Liver (tissue), 3 donors: ENCODE results near the gene PKP1.

ENCODE experiments used
- FOXA1 ChIP-seq: IDR thresholded peaks from 2 replicates; pipeline ENCODE4 v1.6.1; 2016; ENCODE audit warnings: antibody characterized with exemption
- GABPA ChIP-seq, 2 donors: IDR thresholded peaks in 1 of 2; conservative IDR thresholded peaks in 1 of 2; 2 replicates each; pipeline ENCODE4 v1.6.1; 2016; ENCODE audit warnings: antibody characterized with exemption in 2 of 2, mild to moderate bottlenecking in 1 of 2, moderate library complexity in 1 of 2
- HNF4A ChIP-seq, 2 donors: conservative IDR thresholded peaks; 2 replicates each; pipeline ENCODE4 v1.6.1; 2016; ENCODE audit warnings: antibody characterized with exemption in 2 of 2, mild to moderate bottlenecking in 2 of 2
- JUND ChIP-seq, 2 donors: IDR thresholded peaks; 2 replicates each; pipeline ENCODE4 v1.6.1; 2016; ENCODE audit warnings: antibody characterized with exemption in 2 of 2
- RAD21 ChIP-seq, 2 donors: IDR thresholded peaks; 2 replicates each; pipeline ENCODE4 v1.6.1; 2016; ENCODE audit warnings: antibody characterized with exemption in 2 of 2, mild to moderate bottlenecking in 2 of 2
- RXRA ChIP-seq, 2 donors: IDR thresholded peaks; 2 replicates each; pipeline ENCODE4 v1.6.1; 2017 to 2018; ENCODE audit warnings: antibody characterized with exemption in 2 of 2, mild to moderate bottlenecking in 1 of 2
- SP1 ChIP-seq: IDR thresholded peaks from 2 replicates; pipeline ENCODE4 v1.6.1; 2018; ENCODE audit warnings: antibody characterized with exemption, mild to moderate bottlenecking
- YY1 ChIP-seq: IDR thresholded peaks from 2 replicates; pipeline ENCODE4 v1.6.1; 2016; ENCODE audit warnings: antibody characterized with exemption, mild to moderate bottlenecking
- TF ChIP-seq, protein P1 (sequence below): fragments of 150-350 bp; IDR thresholded peaks from 2 replicates; pipeline ENCODE4 v1.5.1; 2017; ENCODE audit warnings: improper control_type of control experiment, low read depth, low read length; ENCODE audit not compliant: missing input control
- TF ChIP-seq, protein P2 (sequence below): IDR thresholded peaks from 2 replicates; pipeline ENCODE4 v1.6.1; 2016; ENCODE audit warnings: antibody characterized with exemption, mild to moderate bottlenecking
- TF ChIP-seq, protein P3 (sequence below): IDR thresholded peaks from 2 replicates; pipeline ENCODE4 v1.6.1; 2016; ENCODE audit warnings: antibody characterized with exemption
- donor health status: healthy.
- donor health status: healthy.

DNA sequence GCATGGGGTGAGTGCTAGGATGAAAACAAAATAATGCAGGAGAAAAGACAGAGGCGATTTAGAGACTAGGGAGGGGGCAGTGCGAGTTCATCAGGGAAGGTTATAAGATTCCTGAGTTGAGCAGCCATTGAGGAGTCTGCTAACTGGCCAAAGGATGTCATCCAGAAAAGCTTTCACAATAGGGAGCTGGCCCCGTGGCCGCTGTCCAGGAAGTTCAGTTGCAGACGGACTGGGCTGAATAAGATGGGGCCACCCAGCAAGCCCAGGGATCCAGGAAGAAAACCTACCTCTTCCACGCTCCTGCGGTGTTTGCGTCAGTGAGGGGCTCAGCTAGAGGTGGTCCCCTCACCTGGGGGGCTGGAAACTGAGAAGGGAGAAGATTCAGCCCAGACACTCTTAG, 4.0 kb upstream of the PKP1 start:
- TF ChIP-seq, protein P1, sequence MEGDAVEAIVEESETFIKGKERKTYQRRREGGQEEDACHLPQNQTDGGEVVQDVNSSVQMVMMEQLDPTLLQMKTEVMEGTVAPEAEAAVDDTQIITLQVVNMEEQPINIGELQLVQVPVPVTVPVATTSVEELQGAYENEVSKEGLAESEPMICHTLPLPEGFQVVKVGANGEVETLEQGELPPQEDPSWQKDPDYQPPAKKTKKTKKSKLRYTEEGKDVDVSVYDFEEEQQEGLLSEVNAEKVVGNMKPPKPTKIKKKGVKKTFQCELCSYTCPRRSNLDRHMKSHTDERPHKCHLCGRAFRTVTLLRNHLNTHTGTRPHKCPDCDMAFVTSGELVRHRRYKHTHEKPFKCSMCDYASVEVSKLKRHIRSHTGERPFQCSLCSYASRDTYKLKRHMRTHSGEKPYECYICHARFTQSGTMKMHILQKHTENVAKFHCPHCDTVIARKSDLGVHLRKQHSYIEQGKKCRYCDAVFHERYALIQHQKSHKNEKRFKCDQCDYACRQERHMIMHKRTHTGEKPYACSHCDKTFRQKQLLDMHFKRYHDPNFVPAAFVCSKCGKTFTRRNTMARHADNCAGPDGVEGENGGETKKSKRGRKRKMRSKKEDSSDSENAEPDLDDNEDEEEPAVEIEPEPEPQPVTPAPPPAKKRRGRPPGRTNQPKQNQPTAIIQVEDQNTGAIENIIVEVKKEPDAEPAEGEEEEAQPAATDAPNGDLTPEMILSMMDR, result no peak
- TF ChIP-seq RAD21 (IDR thresholded peaks at IDR 0.05) (no peak), YY1 (no peak), SP1 (no peak), FOXA1 (no peak), HNF4A (conservative IDR thresholded peaks at IDR 0.05) (no peak), RXRA (IDR thresholded peaks at IDR 0.05) (no peak), JUND (IDR thresholded peaks at IDR 0.05) (no peak), GABPA (IDR thresholded peaks at IDR 0.05 in 1 of 2, conservative IDR thresholded peaks at IDR 0.05 in 1 of 2) (no peak)
- TF ChIP-seq, protein P2, sequence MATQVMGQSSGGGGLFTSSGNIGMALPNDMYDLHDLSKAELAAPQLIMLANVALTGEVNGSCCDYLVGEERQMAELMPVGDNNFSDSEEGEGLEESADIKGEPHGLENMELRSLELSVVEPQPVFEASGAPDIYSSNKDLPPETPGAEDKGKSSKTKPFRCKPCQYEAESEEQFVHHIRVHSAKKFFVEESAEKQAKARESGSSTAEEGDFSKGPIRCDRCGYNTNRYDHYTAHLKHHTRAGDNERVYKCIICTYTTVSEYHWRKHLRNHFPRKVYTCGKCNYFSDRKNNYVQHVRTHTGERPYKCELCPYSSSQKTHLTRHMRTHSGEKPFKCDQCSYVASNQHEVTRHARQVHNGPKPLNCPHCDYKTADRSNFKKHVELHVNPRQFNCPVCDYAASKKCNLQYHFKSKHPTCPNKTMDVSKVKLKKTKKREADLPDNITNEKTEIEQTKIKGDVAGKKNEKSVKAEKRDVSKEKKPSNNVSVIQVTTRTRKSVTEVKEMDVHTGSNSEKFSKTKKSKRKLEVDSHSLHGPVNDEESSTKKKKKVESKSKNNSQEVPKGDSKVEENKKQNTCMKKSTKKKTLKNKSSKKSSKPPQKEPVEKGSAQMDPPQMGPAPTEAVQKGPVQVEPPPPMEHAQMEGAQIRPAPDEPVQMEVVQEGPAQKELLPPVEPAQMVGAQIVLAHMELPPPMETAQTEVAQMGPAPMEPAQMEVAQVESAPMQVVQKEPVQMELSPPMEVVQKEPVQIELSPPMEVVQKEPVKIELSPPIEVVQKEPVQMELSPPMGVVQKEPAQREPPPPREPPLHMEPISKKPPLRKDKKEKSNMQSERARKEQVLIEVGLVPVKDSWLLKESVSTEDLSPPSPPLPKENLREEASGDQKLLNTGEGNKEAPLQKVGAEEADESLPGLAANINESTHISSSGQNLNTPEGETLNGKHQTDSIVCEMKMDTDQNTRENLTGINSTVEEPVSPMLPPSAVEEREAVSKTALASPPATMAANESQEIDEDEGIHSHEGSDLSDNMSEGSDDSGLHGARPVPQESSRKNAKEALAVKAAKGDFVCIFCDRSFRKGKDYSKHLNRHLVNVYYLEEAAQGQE, result no peak
- TF ChIP-seq, protein P3, sequence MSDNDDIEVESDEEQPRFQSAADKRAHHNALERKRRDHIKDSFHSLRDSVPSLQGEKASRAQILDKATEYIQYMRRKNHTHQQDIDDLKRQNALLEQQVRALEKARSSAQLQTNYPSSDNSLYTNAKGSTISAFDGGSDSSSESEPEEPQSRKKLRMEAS, result no peak
